ENCODE results near the gene GNAO1. TPM values are rescaled to one million over a fixed set of nuclear protein-coding genes. Genes with fewer than 3 reads are reported as not detected.

GNAO1 gene
- total and polyA plus RNA-seq, 2 of the 13 experiments (the other 11 are each of a cell fraction or from before 2014, with no cell fraction given) = not detected

- TF ChIP-seq, protein P1, sequence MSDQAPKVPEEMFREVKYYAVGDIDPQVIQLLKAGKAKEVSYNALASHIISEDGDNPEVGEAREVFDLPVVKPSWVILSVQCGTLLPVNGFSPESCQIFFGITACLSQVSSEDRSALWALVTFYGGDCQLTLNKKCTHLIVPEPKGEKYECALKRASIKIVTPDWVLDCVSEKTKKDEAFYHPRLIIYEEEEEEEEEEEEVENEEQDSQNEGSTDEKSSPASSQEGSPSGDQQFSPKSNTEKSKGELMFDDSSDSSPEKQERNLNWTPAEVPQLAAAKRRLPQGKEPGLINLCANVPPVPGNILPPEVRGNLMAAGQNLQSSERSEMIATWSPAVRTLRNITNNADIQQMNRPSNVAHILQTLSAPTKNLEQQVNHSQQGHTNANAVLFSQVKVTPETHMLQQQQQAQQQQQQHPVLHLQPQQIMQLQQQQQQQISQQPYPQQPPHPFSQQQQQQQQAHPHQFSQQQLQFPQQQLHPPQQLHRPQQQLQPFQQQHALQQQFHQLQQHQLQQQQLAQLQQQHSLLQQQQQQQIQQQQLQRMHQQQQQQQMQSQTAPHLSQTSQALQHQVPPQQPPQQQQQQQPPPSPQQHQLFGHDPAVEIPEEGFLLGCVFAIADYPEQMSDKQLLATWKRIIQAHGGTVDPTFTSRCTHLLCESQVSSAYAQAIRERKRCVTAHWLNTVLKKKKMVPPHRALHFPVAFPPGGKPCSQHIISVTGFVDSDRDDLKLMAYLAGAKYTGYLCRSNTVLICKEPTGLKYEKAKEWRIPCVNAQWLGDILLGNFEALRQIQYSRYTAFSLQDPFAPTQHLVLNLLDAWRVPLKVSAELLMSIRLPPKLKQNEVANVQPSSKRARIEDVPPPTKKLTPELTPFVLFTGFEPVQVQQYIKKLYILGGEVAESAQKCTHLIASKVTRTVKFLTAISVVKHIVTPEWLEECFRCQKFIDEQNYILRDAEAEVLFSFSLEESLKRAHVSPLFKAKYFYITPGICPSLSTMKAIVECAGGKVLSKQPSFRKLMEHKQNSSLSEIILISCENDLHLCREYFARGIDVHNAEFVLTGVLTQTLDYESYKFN (CRISPR knock-in tag; conservative IDR thresholded peaks at IDR 0.05) = no peak
- TF ChIP-seq RXRB (CRISPR knock-in tag; IDR thresholded peaks at IDR 0.05; ENCODE audit: borderline replicate concordance) (peak; percentile 48; the same call in 1 of the 2 replicates), SAP130 (CRISPR knock-in tag; IDR thresholded peaks at IDR 0.05; ENCODE audit: low read depth) (peak; percentile 33; the same call in 1 of the 2 replicates), SKIL (CRISPR knock-in tag; IDR thresholded peaks at IDR 0.05; ENCODE audit: borderline replicate concordance) (0 out of 2 replicates have a peak, but pooled peaks have one; percentile 28), ZFY (CRISPR knock-in tag; IDR thresholded peaks at IDR 0.05) (0 out of 2 replicates have a peak, but pooled peaks have one; percentile 25), FOXP4 (CRISPR knock-in tag; IDR thresholded peaks at IDR 0.05) (0 out of 2 replicates have a peak, but pooled peaks have one; percentile 29), ZNF12 (CRISPR knock-in tag; IDR thresholded peaks at IDR 0.05) (peak; percentile 55; the same call in 1 of the 2 replicates), MAX (IDR thresholded peaks at IDR 0.05) (peak; percentile 12; the same call in 1 of the 2 replicates), ZNF253 (CRISPR knock-in tag; IDR thresholded peaks at IDR 0.05; ENCODE audit: borderline replicate concordance) (0 out of 2 replicates have a peak, but pooled peaks have one; percentile 14), ZNF644 (CRISPR knock-in tag; IDR thresholded peaks at IDR 0.05; ENCODE audit: low read depth) (0 out of 2 replicates have a peak, but pooled peaks have one; percentile 39), ZBTB43 (CRISPR knock-in tag; conservative IDR thresholded peaks at IDR 0.05) (0 out of 2 replicates have a peak, but pooled peaks have one; percentile 23), NR2F1 (CRISPR knock-in tag; IDR thresholded peaks at IDR 0.05) (peak in 1 of 2 experiments; percentile 14; a peak in 1 of 4 replicates), SMARCC2 (IDR thresholded peaks at IDR 0.05) (no peak)
Measured at GRCh38 chr16:56258508-56259424, 67.5 kb downstream of the GNAO1 start (continued).

Measured in HepG2 (cell line).